HG02763 (cell line): Measurements from ENCODE around the gene SYNGR1.
"Not testable (repeated sequence)": the region's sequence is repeated elsewhere in the genome, so short reads cannot be mapped to it uniquely, and the experiment has no call there.

ENCODE experiments used
- ATAC-seq: cut with Tn5 transposase; IDR thresholded peaks from one replicate; pipeline ENCODE4 v1.9.1; 2021; ENCODE audit warnings: mild to moderate bottlenecking, moderate library complexity; ENCODE audit not compliant: unreplicated experiment

The SYNGR1 gene

GRCh38 chr22:39401301-39401631 is 51.5 kb downstream of the SYNGR1 start:
- ATAC-seq, result no peak

GRCh38 chr22:39405346-39406085 is 55.7 kb downstream of the SYNGR1 start:
- no peak for ATAC-seq

GRCh38 chr22:39408173-39408572 is 58.4 kb downstream of the SYNGR1 start:
- no peak for ATAC-seq

GRCh38 chr22:39408807-39409206 is 59.0 kb downstream of the SYNGR1 start:
- no peak for ATAC-seq

GRCh38 chr22:39409516-39410029 is 59.8 kb downstream of the SYNGR1 start:
- no peak for ATAC-seq

GRCh38 chr22:39410264-39410663 is 60.5 kb downstream of the SYNGR1 start:
- no peak for ATAC-seq

- ATAC-seq, result not testable (repeated sequence)
Measured at GRCh38 chr22:39411828-39412365, 62.1 kb downstream of the SYNGR1 start.

GRCh38 chr22:39413204-39413603 is 63.4 kb downstream of the SYNGR1 start:
- ATAC-seq, result not testable (repeated sequence)

GRCh38 chr22:39414377-39414776 is 64.6 kb downstream of the SYNGR1 start:
- ATAC-seq, result no peak

- ATAC-seq, result no peak
Measured at GRCh38 chr22:39414886-39415285, 65.1 kb downstream of the SYNGR1 start.

- ATAC-seq, result no peak
Measured at GRCh38 chr22:39415506-39415905, 65.7 kb downstream of the SYNGR1 start.

- no peak for ATAC-seq
Measured at GRCh38 chr22:39416319-39416718, 66.5 kb downstream of the SYNGR1 start.

- ATAC-seq, result no peak
Measured at GRCh38 chr22:39417641-39418040, 67.8 kb downstream of the SYNGR1 start.

- ATAC-seq, result no peak
Measured at GRCh38 chr22:39418696-39419095, 68.9 kb downstream of the SYNGR1 start.

- no peak for ATAC-seq
Measured at GRCh38 chr22:39419096-39419495, 69.3 kb downstream of the SYNGR1 start.

GRCh38 chr22:39419911-39420310 is 70.1 kb downstream of the SYNGR1 start:
- no peak for ATAC-seq

GRCh38 chr22:39421691-39422090 is 71.9 kb downstream of the SYNGR1 start:
- ATAC-seq, result no peak

GRCh38 chr22:39422101-39422500 is 72.3 kb downstream of the SYNGR1 start:
- no peak for ATAC-seq

GRCh38 chr22:39422721-39423120 is 72.9 kb downstream of the SYNGR1 start:
- no peak for ATAC-seq

GRCh38 chr22:39423976-39424375 is 74.2 kb downstream of the SYNGR1 start:
- ATAC-seq, result no peak

GRCh38 chr22:39426380-39427043 is 76.7 kb downstream of the SYNGR1 start:
- ATAC-seq, result no peak
